NCI-H774 (cell line): ENCODE results near the gene OR7A5.
"Not testable (repeated sequence)": the region's sequence is repeated elsewhere in the genome, so short reads cannot be mapped to it uniquely, and the experiment has no call there.

Experiments used
- DNase-seq: peaks from one replicate; lab custom pipeline; 2025; lab: John Stamatoyannopoulos, UW

The OR7A5 gene

GRCh38 chr19:14784730-14785101 lies 50.3 kb downstream of the OR7A5 start:
- DNase-seq = not testable (repeated sequence)

- not testable (repeated sequence) for DNase-seq
Measured at GRCh38 chr19:14783410-14783998, 51.5 kb downstream of the OR7A5 start.

GRCh38 chr19:14782626-14783409 lies 52.2 kb downstream of the OR7A5 start:
- no peak for DNase-seq

- DNase-seq = not testable (repeated sequence)
Measured at GRCh38 chr19:14781713-14782536, 53.1 kb downstream of the OR7A5 start.

DNA sequence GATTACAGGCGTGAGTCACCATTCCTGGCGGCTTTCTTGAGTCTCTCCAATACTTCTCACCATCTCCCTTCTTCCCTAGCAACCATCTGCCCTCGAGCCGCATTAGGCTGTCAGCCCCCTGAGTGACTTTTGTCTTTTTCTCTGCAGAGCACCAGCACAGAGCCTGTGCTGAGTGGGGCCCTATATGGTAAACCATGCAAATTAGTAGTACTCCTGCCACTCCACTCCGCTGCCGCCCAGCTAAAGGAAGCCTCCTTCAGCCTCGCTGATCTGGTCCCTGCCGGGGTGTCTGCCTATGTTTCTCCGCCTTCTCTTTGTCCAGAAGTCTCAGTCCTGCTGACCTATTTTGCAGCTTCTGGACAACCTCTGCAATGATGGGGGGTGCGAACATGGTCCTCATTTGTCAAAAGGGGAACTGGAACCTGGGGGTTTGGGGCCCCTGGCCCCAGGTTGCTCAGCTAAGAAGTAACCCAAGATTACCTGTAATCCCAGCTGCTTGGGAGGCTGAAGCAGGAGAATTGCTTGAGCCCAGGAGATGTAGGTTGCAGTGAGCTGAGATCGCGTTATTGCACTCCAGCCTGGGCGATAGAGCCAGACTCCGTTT lies 54.3 kb downstream of the OR7A5 start:
- DNase-seq = not testable (repeated sequence)

GRCh38 chr19:14779151-14779550 lies 55.8 kb downstream of the OR7A5 start:
- no peak for DNase-seq

- DNase-seq = not testable (repeated sequence)
Measured at GRCh38 chr19:14778110-14778845, 56.7 kb downstream of the OR7A5 start, which contains the start of gene ADGRE2. Gene ADGRE2, minus strand, starts transcription at chr19:14778560. Its CDS starts 1,804 bp downstream, at chr19:14776756.

DNA sequence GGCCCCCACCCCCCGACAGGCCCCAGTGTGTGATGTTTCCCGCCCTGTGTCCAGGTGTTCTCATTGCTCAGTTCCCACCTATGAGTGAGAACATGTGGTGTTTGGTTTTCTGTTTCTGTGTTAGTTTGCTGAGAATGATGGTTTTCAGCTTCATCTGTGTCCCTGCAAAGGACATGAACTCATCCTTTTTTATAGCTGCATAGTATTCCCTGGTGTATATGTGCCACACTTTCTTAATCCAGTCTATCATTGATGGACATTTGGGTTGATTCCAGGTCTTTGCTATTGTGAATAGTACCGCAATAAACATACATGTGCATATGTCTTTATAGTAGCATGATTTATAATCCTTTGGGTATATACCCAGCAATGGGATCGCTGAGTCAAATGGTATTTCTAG lies 57.3 kb downstream of the OR7A5 start:
- DNase-seq = not testable (repeated sequence)
